Fibroblast of skin of right biceps (primary cell): Measurements from ENCODE around the gene LIF.

Experiments used
- DNase-seq: peaks from one replicate; pipeline ENCODE4 v3.0.0-alpha.2; 2013

The LIF gene

GRCh38 chr22:30245985-30246813 lies at the start of gene LIF:
TSS of gene LIF (minus strand) at chr22:30246759. CDS start at chr22:30246695, 64 bp downstream.
- no peak for DNase-seq

- no peak for DNase-seq
Observed at GRCh38 chr22:30296324-30296723, 49.8 kb upstream of the LIF start.

GRCh38 chr22:30295576-30295975 lies 49.0 kb upstream of the LIF start:
- DNase-seq: no peak

GRCh38 chr22:30294830-30295229 lies 48.3 kb upstream of the LIF start:
- DNase-seq: no peak

- no peak for DNase-seq
Observed at GRCh38 chr22:30294066-30294465, 47.5 kb upstream of the LIF start.

- no peak for DNase-seq
Observed at GRCh38 chr22:30293026-30293425, 46.5 kb upstream of the LIF start.

GRCh38 chr22:30292069-30292970 lies 45.8 kb upstream of the LIF start:
- no peak for DNase-seq

- DNase-seq: peak; percentile 49
Observed at GRCh38 chr22:30291058-30291892, 44.7 kb upstream of the LIF start.

- peak; percentile 66 for DNase-seq
Observed at GRCh38 chr22:30290342-30291057, 43.9 kb upstream of the LIF start.

- no peak for DNase-seq
Observed at GRCh38 chr22:30289980-30290313, 43.4 kb upstream of the LIF start.

GRCh38 chr22:30289141-30289979 lies 42.8 kb upstream of the LIF start, which contains the start of gene CASTOR1:
TSS of gene CASTOR1 (minus strand) at chr22:30289505. CDS start at chr22:30289497, 8 bp downstream.
- DNase-seq: peak; percentile 98

- DNase-seq: no peak
Observed at GRCh38 chr22:30288419-30289140, 42.0 kb upstream of the LIF start.

GRCh38 chr22:30287648-30288418 lies 41.3 kb upstream of the LIF start:
- DNase-seq: peak; percentile 85

- DNase-seq: peak; percentile 39
Observed at GRCh38 chr22:30286813-30287647, 40.5 kb upstream of the LIF start.

- no peak for DNase-seq
Observed at GRCh38 chr22:30286331-30286730, 39.8 kb upstream of the LIF start.

- DNase-seq: no peak
Observed at GRCh38 chr22:30285846-30286200, 39.3 kb upstream of the LIF start.

GRCh38 chr22:30285176-30285845 lies 38.8 kb upstream of the LIF start:
- no peak for DNase-seq

GRCh38 chr22:30284666-30285065 lies 38.1 kb upstream of the LIF start:
- DNase-seq: no peak
